Colon (tissue), 2 donors: ENCODE measurements around the gene APH1A.
"Not testable (repeated sequence)": the region's sequence is repeated elsewhere in the genome, so short reads cannot be mapped to it uniquely, and the experiment has no call there.

Source experiments
- FAIRE-seq: peaks from 2 replicates; lab custom pipeline; 2012; peaks lifted over from hg19 to GRCh38; lab: Jason Lieb, UNC
- donor health status: control.
- donor health status: control.

APH1A gene

GRCh38 chr1:150233359-150234308 is 35.2 kb downstream of the APH1A start:
- no peak for FAIRE-seq

- FAIRE-seq, result not testable (repeated sequence)
These were observed 35.9 kb downstream of the APH1A start for GRCh38 chr1:150232921-150233320.

DNA sequence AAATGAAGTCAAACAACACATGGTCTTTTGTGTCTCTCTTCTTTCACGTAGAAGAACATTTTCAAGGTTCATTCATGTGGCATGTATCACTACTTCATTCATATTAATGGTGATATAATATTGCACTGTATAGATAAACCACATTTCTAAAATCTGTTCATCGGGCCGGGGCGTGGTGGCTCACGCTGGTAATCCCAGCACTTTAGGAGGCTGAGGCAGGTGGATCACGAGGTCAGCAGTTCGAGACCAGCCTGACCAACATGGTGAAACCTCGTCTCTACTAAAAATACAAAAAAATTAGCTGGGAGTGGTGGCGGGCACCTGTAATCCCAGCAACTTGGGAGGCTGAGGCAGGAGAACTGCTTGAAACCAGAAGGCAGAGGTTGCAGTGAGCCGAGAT is 40.6 kb downstream of the APH1A start:
- not testable (repeated sequence) for FAIRE-seq

GRCh38 chr1:150227228-150227627 is 41.6 kb downstream of the APH1A start:
- FAIRE-seq, result no peak

DNA sequence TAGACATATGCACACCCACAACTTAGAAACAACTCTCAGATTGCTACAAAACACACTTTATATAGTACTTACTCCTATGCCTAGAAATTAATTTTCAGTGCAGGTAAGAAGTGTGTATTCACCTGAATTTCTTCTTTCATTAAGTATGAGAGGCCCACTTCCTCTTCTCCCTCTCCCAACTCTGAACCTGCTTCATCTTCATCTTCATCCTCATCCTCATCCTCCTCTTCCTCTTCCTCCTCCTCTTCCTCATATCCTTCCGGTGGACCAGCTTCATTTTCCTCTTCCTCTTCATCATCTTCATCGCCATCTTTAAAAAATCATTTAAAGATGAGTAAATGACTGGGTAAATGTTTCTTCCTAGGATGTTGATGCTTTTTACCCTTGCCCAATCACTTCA is 42.3 kb downstream of the APH1A start:
- no peak for FAIRE-seq

DNA sequence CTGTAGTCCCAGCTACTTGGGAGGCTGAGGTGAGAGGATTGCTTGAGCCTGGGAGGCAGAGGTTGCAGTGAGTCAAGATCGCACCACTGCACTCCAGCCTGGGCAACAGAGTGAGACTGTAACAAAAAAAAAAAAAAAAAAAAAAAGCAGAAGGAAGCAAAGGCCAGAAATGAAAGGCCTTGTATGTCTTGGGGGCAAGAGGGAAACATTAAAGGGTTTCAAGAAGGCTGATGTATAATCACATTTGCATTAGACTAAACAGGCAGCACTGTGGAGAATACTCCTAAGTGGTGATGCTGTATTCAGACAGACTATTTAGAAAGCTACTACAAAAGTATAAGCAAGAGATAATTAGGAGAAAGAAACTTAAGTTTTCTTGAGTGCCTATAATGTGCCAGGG is 43.3 kb downstream of the APH1A start:
- no peak for FAIRE-seq

DNA sequence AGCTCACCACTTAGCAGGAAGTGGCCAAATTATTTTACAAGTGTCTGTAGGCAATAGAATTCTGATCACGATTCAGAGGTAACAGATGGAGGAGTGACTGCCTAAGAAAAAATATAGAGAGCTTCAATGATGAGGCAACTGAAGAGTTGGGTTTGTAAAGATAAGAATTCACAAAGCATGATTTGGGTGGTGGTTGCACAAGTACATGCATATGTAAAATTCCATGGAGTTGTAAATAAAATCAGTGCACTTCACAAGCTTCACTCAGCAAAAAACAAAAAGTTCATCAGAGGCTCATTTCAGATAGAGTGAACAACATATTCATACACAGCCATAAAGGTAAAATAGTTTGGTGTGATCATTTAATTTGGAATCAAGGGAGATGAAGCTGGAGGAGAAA is 43.8 kb downstream of the APH1A start:
- no peak for FAIRE-seq

- FAIRE-seq, result no peak
These were observed 47.3 kb downstream of the APH1A start for GRCh38 chr1:150221552-150221951.

GRCh38 chr1:150215855-150216254 is 53.0 kb downstream of the APH1A start:
- not testable (repeated sequence) for FAIRE-seq
